Measurements from ENCODE around the gene MS4A1.

DNA sequence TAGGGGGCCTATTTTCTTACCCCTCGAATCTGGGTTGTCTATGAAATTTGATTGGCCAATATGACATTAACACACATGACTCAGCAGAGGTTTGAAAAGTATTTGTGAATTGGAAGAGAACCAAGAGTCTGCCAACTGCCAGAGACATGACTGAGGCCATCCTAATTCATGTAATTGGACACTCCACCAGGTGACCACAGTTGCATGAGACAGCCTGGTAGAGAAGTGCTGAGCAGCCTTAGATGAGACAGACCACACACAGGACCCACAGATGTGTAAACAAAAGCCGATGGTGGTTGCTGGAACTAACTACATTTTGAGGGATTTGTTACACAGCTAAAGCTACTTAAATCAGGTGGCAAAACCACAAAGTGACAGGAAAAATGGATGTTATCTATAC lies 27.1 kb upstream of the MS4A1 start:
- TF ChIP-seq, protein P1, sequence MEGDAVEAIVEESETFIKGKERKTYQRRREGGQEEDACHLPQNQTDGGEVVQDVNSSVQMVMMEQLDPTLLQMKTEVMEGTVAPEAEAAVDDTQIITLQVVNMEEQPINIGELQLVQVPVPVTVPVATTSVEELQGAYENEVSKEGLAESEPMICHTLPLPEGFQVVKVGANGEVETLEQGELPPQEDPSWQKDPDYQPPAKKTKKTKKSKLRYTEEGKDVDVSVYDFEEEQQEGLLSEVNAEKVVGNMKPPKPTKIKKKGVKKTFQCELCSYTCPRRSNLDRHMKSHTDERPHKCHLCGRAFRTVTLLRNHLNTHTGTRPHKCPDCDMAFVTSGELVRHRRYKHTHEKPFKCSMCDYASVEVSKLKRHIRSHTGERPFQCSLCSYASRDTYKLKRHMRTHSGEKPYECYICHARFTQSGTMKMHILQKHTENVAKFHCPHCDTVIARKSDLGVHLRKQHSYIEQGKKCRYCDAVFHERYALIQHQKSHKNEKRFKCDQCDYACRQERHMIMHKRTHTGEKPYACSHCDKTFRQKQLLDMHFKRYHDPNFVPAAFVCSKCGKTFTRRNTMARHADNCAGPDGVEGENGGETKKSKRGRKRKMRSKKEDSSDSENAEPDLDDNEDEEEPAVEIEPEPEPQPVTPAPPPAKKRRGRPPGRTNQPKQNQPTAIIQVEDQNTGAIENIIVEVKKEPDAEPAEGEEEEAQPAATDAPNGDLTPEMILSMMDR (IDR thresholded peaks at IDR 0.05; ENCODE audit: low read depth, low read length), result no peak
- no peak for TF ChIP-seq POLR2A (IDR thresholded peaks at IDR 0.05; ENCODE audit: extremely low read depth, insufficient read length)

Data from NB4 (cell line).